Choroid plexus epithelial cell (primary cell): ENCODE measurements around the gene NEMP1.
"Not testable (repeated sequence)": the region's sequence is repeated elsewhere in the genome, so short reads cannot be mapped to it uniquely, and the experiment has no call there.

Experiments used
- DNase-seq: peaks from one replicate; pipeline ENCODE4 v3.0.0-alpha.2; 2010; ENCODE audit warnings: low read depth
- H3K4me3 ChIP-seq: 2 replicates; pipeline ENCODE4 v1.5.1; 2011; ENCODE audit warnings: low read depth, mild to moderate bottlenecking, control low read depth, low read length, moderate library complexity
- CTCF ChIP-seq: conservative IDR thresholded peaks from 2 replicates; pipeline ENCODE4 v1.5.1; 2011; ENCODE audit warnings: low read depth, mild to moderate bottlenecking, control low read depth, inconsistent platforms, low read length, moderate library complexity

NEMP1 gene

GRCh38 chr12:57031789-57032188 lies 46.8 kb downstream of the NEMP1 start:
- H3K4me3 ChIP-seq: no peak overlapping the region
- no peak for TF ChIP-seq CTCF
- DNase-seq: no peak

- no peak for DNase-seq
- TF ChIP-seq CTCF: no peak
- H3K4me3 ChIP-seq: no peak overlapping the region
Observed at GRCh38 chr12:57031138-57031725, 47.4 kb downstream of the NEMP1 start.

DNA sequence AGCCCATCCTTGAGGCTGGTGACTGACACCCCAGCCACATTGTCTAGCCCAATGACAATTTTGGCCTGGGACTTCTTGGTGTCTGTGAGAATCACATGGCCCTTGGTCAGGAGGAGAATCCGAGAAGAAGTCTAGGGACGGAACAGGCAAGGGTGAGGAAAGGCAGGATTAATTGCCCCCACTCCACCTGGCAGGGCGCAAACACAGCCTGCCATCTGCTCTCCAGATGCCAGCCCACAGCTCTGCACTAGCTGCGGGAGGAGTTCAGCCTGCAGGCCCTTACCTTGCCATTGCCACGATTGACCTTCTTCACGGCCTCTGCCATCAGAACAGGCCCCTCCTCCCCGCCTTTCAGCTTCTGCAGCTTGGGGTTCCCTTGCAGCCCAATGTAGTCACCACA lies 49.1 kb downstream of the NEMP1 start:
- H3K4me3 ChIP-seq: no peak overlapping the region
- no peak for TF ChIP-seq CTCF
- no peak for DNase-seq

- no peak for DNase-seq
- no peak for TF ChIP-seq CTCF
- no peak overlapping the region for H3K4me3 ChIP-seq
Observed at GRCh38 chr12:57027805-57028153, 50.8 kb downstream of the NEMP1 start.

DNA sequence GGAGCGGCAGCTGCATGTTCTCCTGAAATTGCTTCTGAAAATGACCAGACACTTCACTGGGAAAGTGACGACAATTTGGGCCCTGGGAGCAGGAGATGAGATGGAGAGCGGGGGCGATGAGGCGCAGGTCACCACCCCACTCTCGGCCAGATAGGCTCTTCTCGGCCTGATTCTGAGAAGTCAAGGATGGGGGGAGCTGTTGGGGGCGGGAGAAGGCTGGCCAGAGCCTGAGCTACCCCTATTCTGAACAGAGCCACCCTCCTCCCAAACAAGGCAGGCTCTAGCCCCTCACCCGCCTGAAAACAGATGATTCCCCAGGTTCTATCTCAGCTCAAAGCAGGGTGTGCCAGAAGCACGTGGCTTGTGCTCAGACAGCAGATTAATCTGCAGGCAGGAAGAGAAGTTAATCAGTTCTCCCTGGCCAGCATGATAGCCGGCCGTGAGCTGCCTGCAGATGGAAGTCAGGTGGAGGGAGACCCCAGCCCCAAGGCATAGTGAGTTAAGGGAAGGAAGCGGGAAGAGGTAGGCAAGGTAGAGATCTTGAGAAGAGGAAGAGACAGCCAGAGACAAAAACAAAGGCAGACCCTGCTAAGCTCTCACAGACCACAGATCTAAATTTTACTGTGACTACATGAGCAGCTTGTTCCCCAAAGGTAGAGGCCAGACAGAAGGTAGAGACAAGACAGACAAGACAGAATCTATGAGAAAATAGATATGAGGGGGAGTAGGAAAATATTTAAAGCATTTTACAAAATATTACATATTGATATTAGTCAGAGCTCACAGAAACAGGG lies 51.4 kb downstream of the NEMP1 start:
- no peak overlapping the region for H3K4me3 ChIP-seq
- no peak for DNase-seq
- TF ChIP-seq CTCF: no peak

GRCh38 chr12:57025196-57025595 lies 53.4 kb downstream of the NEMP1 start:
- no peak for TF ChIP-seq CTCF
- DNase-seq: no peak
- H3K4me3 ChIP-seq: no peak overlapping the region

DNA sequence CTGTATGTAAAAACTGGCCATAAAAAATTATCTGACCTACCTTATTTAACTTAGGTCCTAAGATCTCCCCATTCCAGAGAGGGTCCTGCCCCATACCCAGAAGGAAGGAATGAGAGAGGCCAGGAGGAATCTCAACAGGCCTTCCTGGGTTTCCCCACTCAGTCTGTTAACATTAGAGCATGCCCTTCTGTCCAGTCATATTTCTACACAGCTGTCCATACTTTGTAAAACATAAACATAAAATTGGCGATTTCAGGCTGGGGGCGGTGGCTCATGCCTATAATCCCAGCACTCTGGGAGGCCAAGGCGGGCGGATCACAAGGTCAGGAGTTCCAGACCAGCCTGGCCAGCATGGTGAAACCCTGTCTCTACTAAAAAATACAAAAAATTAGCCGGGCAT lies 56.3 kb downstream of the NEMP1 start:
- not testable (repeated sequence) for H3K4me3 ChIP-seq
- peak; percentile 37 for DNase-seq
